Stimulated activated CD4-positive, alpha-beta T cell treated with anti-CD3 and anti-CD28 coated beads, Interleukin-15, amount 100 ng/mL, for 24 hours (primary cell): ENCODE measurements around the gene PRKAR1B.

Experiments
- DNase-seq: peaks from one replicate; pipeline ENCODE4 v3.0.0-alpha.2; 2020

PRKAR1B gene

GRCh38 chr7:534075-534474 is 193.0 kb downstream of the PRKAR1B start:
- DNase-seq = no peak

- DNase-seq = no peak
Measured at GRCh38 chr7:533266-533665, 193.8 kb downstream of the PRKAR1B start.

GRCh38 chr7:532379-533143 is 194.5 kb downstream of the PRKAR1B start:
- DNase-seq = no peak

GRCh38 chr7:531777-532176 is 195.3 kb downstream of the PRKAR1B start:
- no peak for DNase-seq

- no peak for DNase-seq
Measured at GRCh38 chr7:528451-528850, 198.6 kb downstream of the PRKAR1B start.

- DNase-seq = no peak
Measured at GRCh38 chr7:527723-528122, 199.4 kb downstream of the PRKAR1B start.

- DNase-seq = no peak
Measured at GRCh38 chr7:526460-527034, 200.5 kb downstream of the PRKAR1B start.

GRCh38 chr7:525740-526139 is 201.3 kb downstream of the PRKAR1B start:
- no peak for DNase-seq

- no peak for DNase-seq
Measured at GRCh38 chr7:524800-525199, 202.3 kb downstream of the PRKAR1B start.

GRCh38 chr7:523347-524336 is 203.4 kb downstream of the PRKAR1B start:
- DNase-seq = no peak

- no peak for DNase-seq
Measured at GRCh38 chr7:522951-523314, 204.1 kb downstream of the PRKAR1B start.

GRCh38 chr7:522071-522950 is 204.8 kb downstream of the PRKAR1B start:
- peak; percentile 51 for DNase-seq

GRCh38 chr7:521221-522070 is 205.6 kb downstream of the PRKAR1B start:
- DNase-seq = peak; percentile 41

GRCh38 chr7:520503-521161 is 206.4 kb downstream of the PRKAR1B start:
- peak; percentile 26 for DNase-seq

GRCh38 chr7:519484-520390 is 207.3 kb downstream of the PRKAR1B start, which contains the start of gene PDGFA:
PDGFA (minus strand) TSS chr7:519846; CDS start chr7:519001, 845 bp downstream.
- DNase-seq = peak; percentile 58

- DNase-seq = peak; percentile 77
Measured at GRCh38 chr7:518630-519483, 208.2 kb downstream of the PRKAR1B start.

GRCh38 chr7:517774-518629 is 209.1 kb downstream of the PRKAR1B start:
- peak; percentile 39 for DNase-seq
